Hematopoietic multipotent progenitor cell treated with erythropoietin and hydrocortisone succinate and interleukin-3 and kit ligand, for 15 days (in vitro differentiated cells): ENCODE results near the gene EVA1C.

Experiments
- DNase-seq: peaks from one replicate; pipeline ENCODE4 v3.0.0-alpha.2; 2015; ENCODE audit warnings: low spot score

The EVA1C gene

DNA sequence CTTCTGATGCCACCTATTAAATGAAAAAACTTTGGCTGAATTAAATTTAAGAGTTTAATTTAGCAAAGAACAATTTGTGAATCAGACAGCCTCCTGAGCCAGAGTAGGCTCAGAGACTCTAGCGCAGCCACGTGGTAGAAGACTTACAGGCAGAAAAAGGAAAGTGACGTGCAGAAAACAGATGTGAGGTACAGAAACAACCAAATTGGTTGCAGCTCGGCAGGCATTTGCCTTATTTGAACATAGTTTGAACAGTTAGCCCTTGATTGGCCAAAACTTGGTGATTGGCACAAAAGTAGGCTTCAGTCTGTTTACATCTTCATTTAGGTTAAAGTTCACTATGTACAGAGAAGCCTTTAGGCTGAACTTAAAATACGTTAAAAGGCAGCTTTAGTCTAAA is 149.9 kb downstream of the EVA1C start:
- peak; percentile 67 for DNase-seq

DNA sequence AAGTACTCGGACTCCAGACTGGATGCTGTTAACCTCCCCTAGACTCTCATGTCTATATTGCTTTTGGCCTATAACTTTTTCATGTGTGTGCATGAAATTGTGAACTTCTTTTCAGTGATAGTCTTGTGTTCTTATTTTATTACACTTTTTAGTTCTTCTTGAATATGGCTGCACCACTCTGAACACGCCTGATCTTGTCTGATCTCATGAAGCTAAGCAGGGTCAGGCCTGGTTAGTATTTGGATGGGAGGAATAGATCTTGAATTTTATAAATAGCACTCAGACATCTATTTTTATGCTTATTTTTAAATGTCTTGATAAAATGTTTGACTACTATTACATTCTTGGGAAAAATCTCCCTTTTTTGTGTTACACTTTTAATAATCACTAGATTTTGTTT is 150.4 kb downstream of the EVA1C start:
- no peak for DNase-seq
